Left hindlimb (tissue), 1 donor: ENCODE results near the gene MAP2.
A peak's percentile ranks its signal among the peaks of the same experiment; 100 is the strongest.

Experiments used
- DNase-seq: peaks from one replicate; pipeline ENCODE4 v3.0.0-alpha.2; 2018

The MAP2 gene, protein sequence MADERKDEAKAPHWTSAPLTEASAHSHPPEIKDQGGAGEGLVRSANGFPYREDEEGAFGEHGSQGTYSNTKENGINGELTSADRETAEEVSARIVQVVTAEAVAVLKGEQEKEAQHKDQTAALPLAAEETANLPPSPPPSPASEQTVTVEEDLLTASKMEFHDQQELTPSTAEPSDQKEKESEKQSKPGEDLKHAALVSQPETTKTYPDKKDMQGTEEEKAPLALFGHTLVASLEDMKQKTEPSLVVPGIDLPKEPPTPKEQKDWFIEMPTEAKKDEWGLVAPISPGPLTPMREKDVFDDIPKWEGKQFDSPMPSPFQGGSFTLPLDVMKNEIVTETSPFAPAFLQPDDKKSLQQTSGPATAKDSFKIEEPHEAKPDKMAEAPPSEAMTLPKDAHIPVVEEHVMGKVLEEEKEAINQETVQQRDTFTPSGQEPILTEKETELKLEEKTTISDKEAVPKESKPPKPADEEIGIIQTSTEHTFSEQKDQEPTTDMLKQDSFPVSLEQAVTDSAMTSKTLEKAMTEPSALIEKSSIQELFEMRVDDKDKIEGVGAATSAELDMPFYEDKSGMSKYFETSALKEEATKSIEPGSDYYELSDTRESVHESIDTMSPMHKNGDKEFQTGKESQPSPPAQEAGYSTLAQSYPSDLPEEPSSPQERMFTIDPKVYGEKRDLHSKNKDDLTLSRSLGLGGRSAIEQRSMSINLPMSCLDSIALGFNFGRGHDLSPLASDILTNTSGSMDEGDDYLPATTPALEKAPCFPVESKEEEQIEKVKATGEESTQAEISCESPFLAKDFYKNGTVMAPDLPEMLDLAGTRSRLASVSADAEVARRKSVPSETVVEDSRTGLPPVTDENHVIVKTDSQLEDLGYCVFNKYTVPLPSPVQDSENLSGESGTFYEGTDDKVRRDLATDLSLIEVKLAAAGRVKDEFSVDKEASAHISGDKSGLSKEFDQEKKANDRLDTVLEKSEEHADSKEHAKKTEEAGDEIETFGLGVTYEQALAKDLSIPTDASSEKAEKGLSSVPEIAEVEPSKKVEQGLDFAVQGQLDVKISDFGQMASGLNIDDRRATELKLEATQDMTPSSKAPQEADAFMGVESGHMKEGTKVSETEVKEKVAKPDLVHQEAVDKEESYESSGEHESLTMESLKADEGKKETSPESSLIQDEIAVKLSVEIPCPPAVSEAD (N-terminal part only)

DNA sequence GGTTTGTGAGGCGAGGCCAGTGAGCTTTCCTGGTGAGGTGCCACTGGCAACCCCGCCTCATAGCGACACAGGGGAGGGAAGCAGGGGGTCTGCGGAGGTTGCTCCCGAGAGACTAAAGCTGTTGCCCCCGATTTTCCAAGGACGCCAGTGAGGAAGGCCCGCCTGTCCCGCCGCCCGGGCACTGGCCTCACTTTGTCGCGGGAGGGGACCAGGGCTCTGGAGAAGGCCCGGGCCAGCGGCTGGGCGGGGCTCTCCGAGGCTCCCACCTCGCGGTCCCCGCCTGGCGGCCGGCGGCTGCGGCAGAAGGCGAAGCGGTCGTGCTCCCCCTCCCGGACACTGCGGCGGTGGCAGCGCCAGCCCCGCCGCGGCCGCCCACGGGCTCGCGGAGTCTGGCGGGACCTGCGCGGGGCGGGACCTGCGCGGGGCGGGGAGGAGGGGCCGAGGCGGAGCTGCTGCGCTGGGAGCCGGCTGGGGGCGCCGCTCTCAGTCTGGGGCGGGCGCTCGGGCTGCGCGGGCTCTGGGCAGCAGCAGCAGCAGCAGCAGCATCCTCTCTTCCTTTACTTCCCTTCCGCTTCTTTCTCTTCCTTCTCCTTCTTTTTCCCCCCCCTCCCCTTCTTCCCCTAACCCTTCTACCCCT lies at the start of gene MAP2:
Gene MAP2 (plus strand): TSS at position 486 of the 637 bp plus-strand sequence. CDS start 229,124 bp downstream, outside the sequence.
- DNase-seq = peak; percentile 92

DNA sequence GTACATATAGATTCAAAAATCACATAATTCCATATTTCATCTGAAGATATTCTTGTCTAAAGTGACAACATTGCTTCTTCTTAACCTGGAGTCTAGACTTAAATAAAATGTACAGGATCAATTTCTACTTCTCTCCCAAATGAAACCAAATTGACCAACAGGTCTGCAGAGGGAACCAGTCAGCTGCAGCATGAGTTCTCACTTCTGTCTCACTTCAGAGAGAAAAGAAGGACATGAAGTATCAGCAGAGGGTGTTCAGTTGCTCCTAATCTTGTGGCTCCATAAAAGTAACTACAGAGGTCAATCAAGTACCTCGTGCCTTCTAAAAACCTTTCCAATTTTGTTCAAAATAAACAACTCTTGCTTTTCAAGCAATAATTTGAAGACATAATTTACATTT lies 47.2 kb upstream of the MAP2 start:
- no peak for DNase-seq

GRCh38 chr2:209380293-209380692 lies 43.6 kb upstream of the MAP2 start:
- no peak for DNase-seq

DNA sequence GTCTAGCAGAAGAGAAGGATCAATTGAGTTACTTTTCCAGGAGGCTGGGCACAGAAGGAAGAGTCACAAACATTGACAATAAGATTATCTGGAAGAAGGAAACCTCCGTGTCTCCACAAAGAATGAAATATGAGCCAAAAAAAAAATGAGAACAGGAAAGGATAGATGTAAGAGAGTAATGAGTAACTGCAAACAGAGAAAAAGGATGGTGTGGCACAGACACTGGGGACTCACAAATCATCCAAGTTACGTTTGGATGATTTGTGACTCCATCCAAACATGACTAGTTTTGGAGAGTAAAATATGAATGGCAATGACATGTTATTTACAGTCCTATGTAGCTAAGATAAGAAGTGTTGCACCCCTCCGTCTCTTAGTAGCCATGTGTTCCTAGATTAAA lies 42.8 kb upstream of the MAP2 start:
- DNase-seq = no peak

DNA sequence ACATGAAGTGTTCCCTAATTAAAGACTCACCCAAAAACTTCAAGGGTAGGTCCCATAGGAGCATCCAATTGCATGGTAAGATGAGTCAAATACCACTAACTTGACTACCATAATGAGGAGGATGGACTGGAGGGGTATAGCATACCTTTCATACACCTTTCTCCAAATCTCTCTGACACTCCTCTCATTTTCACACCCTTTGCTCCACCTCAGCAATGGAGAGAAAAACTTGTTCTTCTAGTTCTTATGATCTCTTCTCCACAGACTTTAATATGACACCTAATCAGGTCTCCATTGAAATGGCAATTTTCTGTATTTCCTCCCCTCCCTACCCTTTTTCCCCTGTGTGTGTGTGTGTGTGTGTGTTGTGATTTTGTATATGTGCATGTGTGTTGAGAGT lies 41.1 kb upstream of the MAP2 start:
- DNase-seq = no peak

DNA sequence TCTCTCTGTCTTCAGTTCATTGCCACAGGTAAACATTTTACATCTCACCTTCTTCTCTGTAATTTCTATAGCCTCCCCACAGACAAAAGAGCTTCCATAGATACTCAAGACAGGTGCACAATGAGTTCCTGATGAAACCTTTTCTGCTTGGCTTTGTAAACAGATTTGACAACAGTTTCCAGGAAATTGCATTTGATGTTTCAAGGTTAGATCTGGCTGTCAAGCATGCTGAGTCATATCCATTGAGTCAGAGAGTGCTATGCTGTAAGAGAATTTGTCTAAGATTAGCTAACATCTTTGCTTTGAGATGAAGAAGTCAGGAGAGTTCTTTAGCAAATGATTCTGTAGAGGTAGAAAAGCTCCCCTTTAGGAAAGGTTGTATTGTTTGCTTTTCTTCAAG lies 40.6 kb upstream of the MAP2 start:
- no peak for DNase-seq

- no peak for DNase-seq
These were observed 36.5 kb upstream of the MAP2 start for GRCh38 chr2:209387389-209387788.

DNA sequence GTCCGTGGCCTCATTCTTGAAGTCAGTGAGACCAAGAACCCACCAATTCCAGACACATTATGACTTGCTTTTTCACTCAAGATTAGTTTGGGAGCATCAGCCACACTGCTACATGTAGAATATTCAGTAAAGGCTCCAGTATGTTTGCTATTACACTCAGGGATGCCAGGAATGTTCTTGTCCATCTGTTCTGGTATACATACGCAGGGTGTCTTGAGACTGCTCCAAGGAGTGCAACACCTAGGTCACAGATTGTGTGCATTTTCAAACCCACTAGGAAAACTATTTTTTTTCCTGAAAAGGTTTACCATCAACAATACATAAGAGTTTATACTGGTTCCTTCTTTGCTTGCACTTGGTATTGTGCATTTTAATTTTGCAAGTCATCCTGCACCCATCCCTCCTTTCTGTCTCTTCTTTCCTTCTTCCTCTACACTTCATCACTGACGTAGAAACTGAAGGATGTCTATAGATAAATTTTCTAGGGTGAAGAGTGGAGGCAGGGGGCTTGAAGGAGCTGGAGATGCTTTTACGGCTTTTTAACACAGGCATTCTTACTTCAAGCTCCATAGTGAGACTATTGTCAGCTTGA lies 35.3 kb upstream of the MAP2 start:
- DNase-seq = no peak

DNA sequence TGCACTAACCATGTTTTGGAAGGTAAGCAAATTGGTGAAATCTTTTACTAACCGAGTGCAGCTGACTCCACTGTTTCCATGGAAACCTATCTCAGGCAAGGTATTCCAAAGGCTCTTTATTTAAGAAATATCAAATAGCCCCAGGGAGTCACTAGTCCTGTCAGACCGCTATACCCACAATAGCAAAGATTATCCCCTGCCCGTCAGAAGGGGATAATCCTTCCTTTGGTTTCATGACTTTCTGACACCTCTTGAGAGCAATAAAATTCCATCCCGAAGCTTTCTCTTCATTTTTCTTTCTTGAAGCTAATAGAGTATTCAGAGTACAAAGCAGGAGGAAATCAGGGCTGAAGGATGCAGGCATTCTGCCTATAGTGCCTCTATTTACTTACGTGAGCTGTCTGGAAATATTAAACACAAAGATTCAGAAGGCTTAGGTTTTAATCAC lies 34.7 kb upstream of the MAP2 start:
- no peak for DNase-seq

DNA sequence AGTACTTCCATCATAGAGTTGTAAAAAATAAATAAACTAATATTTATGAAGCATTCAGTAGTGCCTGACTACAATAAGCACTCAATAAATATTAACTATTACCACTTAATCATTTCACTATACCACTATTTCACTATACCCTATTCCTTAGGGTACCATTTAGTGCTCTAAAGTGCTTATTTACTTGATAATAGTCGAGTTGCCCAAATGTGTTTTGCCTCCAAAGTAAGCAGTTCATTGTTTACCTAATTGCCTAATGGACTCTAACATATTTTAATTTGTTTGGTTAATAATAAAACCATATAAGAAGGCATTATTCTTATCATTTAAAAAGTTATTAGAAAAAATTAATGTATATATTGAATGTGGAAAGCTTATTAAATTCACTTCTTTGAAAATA lies 33.0 kb upstream of the MAP2 start:
- no peak for DNase-seq

DNA sequence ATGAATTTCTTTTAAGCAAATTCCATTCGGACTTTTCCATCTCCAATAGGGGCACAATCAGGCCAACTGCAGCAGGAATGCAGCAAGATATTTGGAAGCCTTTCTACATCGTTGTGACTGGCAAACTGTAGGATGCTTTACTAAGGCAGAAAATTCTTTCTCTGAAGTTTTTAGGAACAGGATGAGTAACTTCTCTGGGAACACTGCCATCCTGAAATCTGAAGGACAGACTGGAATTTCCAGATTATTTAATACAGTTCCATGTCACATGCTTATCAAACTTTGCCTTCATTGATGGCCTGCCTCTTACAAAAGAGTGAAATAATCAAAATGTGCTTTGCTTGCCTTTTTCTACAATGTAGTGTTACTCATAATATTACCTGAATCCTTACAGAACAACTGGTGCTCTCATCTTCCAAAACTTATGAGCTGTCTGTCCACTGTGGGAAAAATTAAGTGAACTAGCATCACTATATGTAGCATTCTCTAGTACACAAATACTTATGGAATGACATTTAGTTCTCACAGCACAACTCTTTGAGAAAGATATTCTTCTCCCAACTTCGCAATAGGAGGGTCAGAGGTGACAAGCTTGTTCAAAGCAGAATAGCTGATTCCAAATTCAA lies 32.0 kb upstream of the MAP2 start:
- DNase-seq = no peak

GRCh38 chr2:209395229-209395628 lies 28.6 kb upstream of the MAP2 start:
- no peak for DNase-seq

DNA sequence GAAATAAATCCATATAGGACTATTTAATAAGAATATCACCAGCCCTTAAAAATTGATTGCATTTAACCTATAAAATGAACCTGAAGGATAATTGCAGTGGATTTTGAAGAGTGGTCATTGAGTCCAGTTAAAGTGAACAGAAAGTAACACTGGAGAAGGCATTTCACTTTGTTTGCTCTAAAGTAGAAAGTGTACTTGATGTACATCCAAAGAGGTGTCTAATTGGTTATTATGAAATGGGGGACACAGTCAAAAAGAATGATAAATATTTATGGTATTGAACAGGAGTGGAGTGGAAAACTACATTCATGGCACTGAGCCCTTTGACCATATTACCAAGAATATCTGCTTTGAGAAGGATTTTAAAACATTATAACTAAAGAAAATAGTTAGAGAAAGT lies 28.2 kb upstream of the MAP2 start:
- DNase-seq = no peak

DNA sequence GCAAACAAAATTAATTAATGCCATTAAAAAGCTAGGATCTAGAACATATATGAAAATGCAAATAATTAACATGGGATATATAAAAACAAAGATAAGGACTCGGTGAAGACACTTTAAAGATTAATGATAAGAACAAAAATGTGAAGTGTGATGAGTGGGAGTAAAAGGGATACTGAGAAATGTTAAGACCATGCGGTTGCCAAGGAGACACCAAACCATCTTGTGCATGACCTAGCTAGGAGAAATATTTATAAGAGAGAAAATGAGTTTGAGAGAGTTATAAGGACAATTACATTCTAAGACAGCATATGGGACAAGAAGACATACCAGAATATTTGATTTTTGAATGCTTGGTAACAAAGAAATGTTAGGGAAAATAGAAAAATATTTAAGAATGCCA lies 25.4 kb upstream of the MAP2 start:
- no peak for DNase-seq

DNA sequence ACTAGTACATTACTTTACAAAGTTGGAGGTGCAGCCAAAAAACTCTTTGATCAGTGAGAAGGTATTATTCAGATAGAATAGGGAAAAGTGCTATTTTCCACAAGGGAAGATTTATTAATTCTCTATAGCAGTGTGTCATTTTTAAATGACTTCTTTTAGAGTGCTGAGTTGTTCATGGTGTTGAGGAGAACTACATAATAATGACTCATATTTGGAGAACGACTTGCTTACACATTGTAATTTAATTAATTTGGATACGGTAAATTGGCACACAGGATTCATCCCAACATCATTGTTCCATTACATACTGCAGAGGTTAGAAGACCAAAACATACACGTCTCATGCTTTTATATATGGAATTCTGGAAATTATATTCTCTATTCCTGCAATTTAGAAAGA lies 22.1 kb upstream of the MAP2 start:
- DNase-seq = no peak

DNA sequence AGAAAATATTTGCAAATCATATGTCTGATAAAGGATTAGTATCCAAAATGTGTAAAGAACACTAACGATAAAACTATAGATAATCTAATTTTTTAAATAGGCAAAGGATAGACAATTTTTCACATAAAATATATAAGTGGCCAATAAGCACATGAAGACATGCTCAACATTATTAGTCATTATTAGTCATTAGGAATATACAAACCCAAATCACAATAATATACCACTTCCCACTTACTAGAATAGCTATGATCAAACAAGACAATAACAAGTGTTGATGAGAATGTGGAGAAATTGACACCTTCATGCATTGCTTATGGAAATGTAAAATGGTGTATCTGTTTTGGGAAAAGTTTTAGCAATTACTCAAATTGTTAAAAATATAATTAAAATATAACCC lies 12.6 kb upstream of the MAP2 start:
- no peak for DNase-seq

DNA sequence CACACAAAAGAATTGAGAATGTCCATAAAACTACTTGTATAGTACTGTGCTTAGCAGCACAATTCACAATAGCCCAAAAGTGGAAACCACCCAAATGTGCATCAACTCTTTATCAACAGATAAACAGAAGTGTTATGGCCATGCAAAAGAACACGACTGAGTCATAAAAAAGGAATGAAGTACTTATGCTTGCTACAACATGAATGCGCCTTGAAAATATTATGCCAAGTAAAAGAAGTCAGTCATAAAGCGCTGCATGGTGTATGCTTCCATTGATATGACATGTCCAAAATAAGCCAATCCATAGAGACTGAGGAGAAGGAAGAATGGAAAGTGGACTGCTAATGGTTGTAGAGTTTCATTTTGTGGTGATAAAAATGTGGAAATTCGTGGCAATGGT lies 12.1 kb upstream of the MAP2 start:
- no peak for DNase-seq

- no peak for DNase-seq
These were observed 10.4 kb upstream of the MAP2 start for GRCh38 chr2:209413311-209414014.

- DNase-seq = no peak
These were observed 6.9 kb upstream of the MAP2 start for GRCh38 chr2:209416913-209417312.

DNA sequence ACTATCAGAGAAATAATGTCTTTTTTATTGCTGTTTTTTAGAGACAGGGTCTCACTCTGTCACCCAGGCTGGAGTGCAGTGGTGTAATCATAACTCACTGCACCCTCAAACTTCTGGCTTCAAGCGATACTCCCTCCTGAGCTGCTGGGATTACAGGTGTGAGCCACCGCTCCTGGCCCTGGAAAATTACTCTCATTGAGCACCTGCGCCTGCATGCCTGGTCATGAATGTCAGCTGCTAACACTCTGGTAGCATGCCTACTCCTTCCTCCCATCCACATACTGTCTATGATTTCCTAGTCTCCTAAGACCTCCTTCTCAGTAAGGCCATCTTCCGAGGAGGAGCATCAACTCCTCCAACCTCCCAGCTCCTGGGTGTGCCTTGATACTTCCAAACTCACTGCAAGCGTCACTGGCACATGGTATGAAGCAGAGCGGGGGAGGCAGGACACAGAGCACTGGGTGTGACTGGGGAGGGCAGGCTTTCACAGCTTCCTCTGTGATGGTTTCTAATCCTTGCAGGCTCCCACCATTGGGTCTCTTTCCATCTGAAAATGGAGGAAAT lies 1.6 kb upstream of the MAP2 start:
- DNase-seq = no peak

GRCh38 chr2:209424199-209424701 lies 403 bp downstream of the MAP2 start:
- peak; percentile 37 for DNase-seq
